ENCODE measurements around the gene SCN1B. TPM values are rescaled to one million over a fixed set of nuclear protein-coding genes. Genes with fewer than 3 reads are reported as not detected.
A peak's percentile ranks its signal among the peaks of the same experiment; 100 is the strongest.

SCN1B gene
- total and polyA plus RNA-seq, 8 donors: 0.82 to 9.7 (median 1.1) TPM

GRCh38 chr19:35084509-35084762 lies 54.2 kb downstream of the SCN1B start:
- Histone ChIP-seq H3K4me1 (no peaks in the 10 kb centered on the region), H3K27me3 (no peaks in the 10 kb centered on the region), H3K9me3 (no peaks in the 10 kb centered on the region), H3K27ac (no peak overlapping the region), H3K36me3 (no peaks in the 10 kb centered on the region), H3K4me3 (no peak overlapping the region)
- ATAC-seq (no peak), DNase-seq (peak in 1 of 4 donors; percentile 49)
- TF ChIP-seq, protein P1, sequence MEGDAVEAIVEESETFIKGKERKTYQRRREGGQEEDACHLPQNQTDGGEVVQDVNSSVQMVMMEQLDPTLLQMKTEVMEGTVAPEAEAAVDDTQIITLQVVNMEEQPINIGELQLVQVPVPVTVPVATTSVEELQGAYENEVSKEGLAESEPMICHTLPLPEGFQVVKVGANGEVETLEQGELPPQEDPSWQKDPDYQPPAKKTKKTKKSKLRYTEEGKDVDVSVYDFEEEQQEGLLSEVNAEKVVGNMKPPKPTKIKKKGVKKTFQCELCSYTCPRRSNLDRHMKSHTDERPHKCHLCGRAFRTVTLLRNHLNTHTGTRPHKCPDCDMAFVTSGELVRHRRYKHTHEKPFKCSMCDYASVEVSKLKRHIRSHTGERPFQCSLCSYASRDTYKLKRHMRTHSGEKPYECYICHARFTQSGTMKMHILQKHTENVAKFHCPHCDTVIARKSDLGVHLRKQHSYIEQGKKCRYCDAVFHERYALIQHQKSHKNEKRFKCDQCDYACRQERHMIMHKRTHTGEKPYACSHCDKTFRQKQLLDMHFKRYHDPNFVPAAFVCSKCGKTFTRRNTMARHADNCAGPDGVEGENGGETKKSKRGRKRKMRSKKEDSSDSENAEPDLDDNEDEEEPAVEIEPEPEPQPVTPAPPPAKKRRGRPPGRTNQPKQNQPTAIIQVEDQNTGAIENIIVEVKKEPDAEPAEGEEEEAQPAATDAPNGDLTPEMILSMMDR (IDR thresholded peaks at IDR 0.05): no peak
- intact Hi-C loops (cut with DNase I): no loop called here

DNA sequence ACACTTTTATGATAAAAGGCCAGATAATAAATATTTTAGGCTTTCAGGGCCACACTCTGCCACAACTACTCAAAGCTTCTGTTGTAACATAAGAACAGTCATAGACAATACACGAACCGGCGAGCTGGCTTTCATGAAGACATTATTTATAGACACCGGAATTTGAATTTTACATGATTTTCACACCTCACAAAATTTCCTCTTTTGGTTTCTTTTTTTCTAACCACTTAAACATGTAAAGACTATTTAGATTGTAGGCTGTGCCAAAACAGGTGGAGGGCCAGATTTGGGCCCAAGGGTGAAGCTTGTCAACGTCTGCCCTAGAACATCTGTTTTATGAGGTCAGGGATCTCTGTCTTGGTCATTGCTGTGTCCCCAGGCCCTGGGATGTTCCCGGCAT lies 55.7 kb downstream of the SCN1B start:
- DNase-seq (peak in 1 of 4 donors; percentile 3), ATAC-seq (no peak)
- TF ChIP-seq, protein P1 (IDR thresholded peaks at IDR 0.05): no peak
- no peaks in the 10 kb centered on the region for H3K36me3 ChIP-seq
- intact Hi-C loops (cut with DNase I): no loop called here
- H3K27me3 ChIP-seq: peaks cover 0 to 13% of the 10 kb centered on the region in 2 donors
- no peak overlapping the region for H3K4me3 ChIP-seq
- H3K4me1 ChIP-seq: peaks cover 0 to 4% of the 10 kb centered on the region in 2 donors
- H3K27ac ChIP-seq: no peak overlapping the region
- H3K9me3 ChIP-seq: no peaks in the 10 kb centered on the region

GRCh38 chr19:35086455-35086854 lies 56.2 kb downstream of the SCN1B start:
- H3K9me3 ChIP-seq: no peaks in the 10 kb centered on the region
- peaks cover 0 to 18% of the 10 kb centered on the region in 2 donors for H3K27me3 ChIP-seq
- peaks cover 0 to 4% of the 10 kb centered on the region in 2 donors for H3K4me1 ChIP-seq
- H3K4me3 ChIP-seq: no peak overlapping the region
- intact Hi-C loops (cut with DNase I): no loop called here
- DNase-seq (no peak), ATAC-seq (no peak)
- TF ChIP-seq, protein P1 (IDR thresholded peaks at IDR 0.05): no peak
- H3K27ac ChIP-seq: no peak overlapping the region
- no peaks in the 10 kb centered on the region for H3K36me3 ChIP-seq

- Histone ChIP-seq H3K27ac (no peak overlapping the region), H3K27me3 (peaks cover 0 to 19% of the 10 kb centered on the region in 2 donors), H3K36me3 (no peaks in the 10 kb centered on the region), H3K4me1 (peaks cover 0 to 4% of the 10 kb centered on the region in 2 donors), H3K9me3 (no peaks in the 10 kb centered on the region), H3K4me3 (no peak overlapping the region)
- no peak for ATAC-seq
- intact Hi-C loops (cut with DNase I): no loop called here
- DNase-seq: peak in 1 of 4 donors; percentile 13
- TF ChIP-seq, protein P1 (IDR thresholded peaks at IDR 0.05): no peak
These were observed 57.1 kb downstream of the SCN1B start for GRCh38 chr19:35087393-35087792.

- ATAC-seq: no peak
- Histone ChIP-seq H3K4me3 (no peak overlapping the region), H3K9me3 (no peaks in the 10 kb centered on the region), H3K4me1 (peaks cover 0 to 4% of the 10 kb centered on the region in 2 donors), H3K36me3 (no peaks in the 10 kb centered on the region), H3K27me3 (peaks cover 0 to 19% of the 10 kb centered on the region in 2 donors), H3K27ac (no peak overlapping the region)
- intact Hi-C loops (cut with DNase I): no loop called here
- DNase-seq: no peak
- TF ChIP-seq, protein P1 (IDR thresholded peaks at IDR 0.05): no peak
These were observed 58.1 kb downstream of the SCN1B start for GRCh38 chr19:35088131-35088913.
